GM12878 (cell line): Measurements from ENCODE around the gene YWHAH.

ENCODE experiments used
- CHD1 ChIP-seq: IDR thresholded peaks from 2 replicates; pipeline ENCODE4 v1.6.1; 2012; ENCODE audit warnings: low read depth, low read length, improper control_type of control experiment
- CTCF ChIP-seq, 3 experiments: IDR thresholded peaks in 2 of 3; conservative IDR thresholded peaks in 1 of 3; 2 replicates each; pipeline ENCODE4 v1.5.1; 2011; ENCODE audit warnings: low read depth in 3 of 3, low read length in 3 of 3, mild to moderate bottlenecking in 3 of 3, control low read depth in 2 of 3, moderate library complexity in 2 of 3, inconsistent platforms in 1 of 3, mixed read lengths in 1 of 3; ENCODE audit not compliant: control insufficient read depth in 2 of 3, insufficient read depth in 1 of 3; ENCODE audit errors: extremely low read depth in 1 of 3
- MAX ChIP-seq: IDR thresholded peaks from 2 replicates; pipeline ENCODE4 v1.6.1; 2012; ENCODE audit warnings: low read depth, low read length, improper control_type of control experiment
- RELB ChIP-seq: fragments of 450-650 bp; IDR thresholded peaks from 2 replicates; pipeline ENCODE4 v1.6.1; 2017; ENCODE audit warnings: low read depth, mild to moderate bottlenecking, moderate library complexity
- TARDBP ChIP-seq: IDR thresholded peaks from 2 replicates; pipeline ENCODE4 v1.6.1; 2016; ENCODE audit warnings: borderline replicate concordance
- ZBTB33 ChIP-seq: fragments of 450-650 bp; IDR thresholded peaks from 2 replicates; pipeline ENCODE4 v1.6.1; 2017; ENCODE audit warnings: mild to moderate bottlenecking

- TF ChIP-seq ZBTB33 (no peak), TARDBP (no peak), RELB (no peak), CHD1 (no peak), MAX (no peak), CTCF (IDR thresholded peaks at IDR 0.05 in 2 of 3, conservative IDR thresholded peaks at IDR 0.05 in 1 of 3; ENCODE audit: control insufficient read depth in 2 of 3, extremely low read depth in 1 of 3, insufficient read depth in 1 of 3, low read depth in 3 of 3, low read length in 3 of 3) (no peak)
These were observed 44.7 kb upstream of the YWHAH start for GRCh38 chr22:31899669-31900068.
